ENCODE data around the gene GFPT2. TPM values are rescaled to one million over a fixed set of nuclear protein-coding genes. Genes with fewer than 3 reads are reported as not detected.
A peak's percentile ranks its signal among the peaks of the same experiment; 100 is the strongest.

Gene GFPT2
- total RNA-seq, 1 donor from 2014 or later, result 17.6 TPM

GRCh38 chr5:180315762-180316212 is 37.3 kb downstream of the GFPT2 start:
- Mint-ChIP-seq H3K9me3 (no peaks in the 10 kb centered on the region), H3K4me1 (ENCODE audit: unreplicated experiment) (no peaks in the 10 kb centered on the region), H3K27me3 (no peaks in the 10 kb centered on the region), H3K27ac (no peak overlapping the region), H3K36me3 (peaks cover 5% of the 10 kb centered on the region), H3K4me3 (no peak overlapping the region)
- no peak for DNase-seq (ENCODE audit: extremely low spot score, unreplicated experiment)
- TF ChIP-seq CTCF (conservative IDR thresholded peaks at IDR 0.05), result peak; percentile 89

- Mint-ChIP-seq H3K9me3 (no peaks in the 10 kb centered on the region), H3K4me3 (no peak overlapping the region), H3K27ac (no peak overlapping the region), H3K4me1 (ENCODE audit: unreplicated experiment) (no peaks in the 10 kb centered on the region), H3K36me3 (peaks cover 5% of the 10 kb centered on the region), H3K27me3 (no peaks in the 10 kb centered on the region)
- no peak for TF ChIP-seq CTCF (conservative IDR thresholded peaks at IDR 0.05)
- no peak for DNase-seq (ENCODE audit: extremely low spot score, unreplicated experiment)
Observed at GRCh38 chr5:180313677-180314505, 39.2 kb downstream of the GFPT2 start.

- no peaks in the 10 kb centered on the region for H3K9me3 Mint-ChIP-seq
- H3K27ac Mint-ChIP-seq, result no peak overlapping the region
- H3K4me1 Mint-ChIP-seq (ENCODE audit: unreplicated experiment), result no peaks in the 10 kb centered on the region
- TF ChIP-seq CTCF (conservative IDR thresholded peaks at IDR 0.05), result no peak
- no peak overlapping the region for H3K4me3 Mint-ChIP-seq
- DNase-seq (ENCODE audit: extremely low spot score, unreplicated experiment), result no peak
- peaks cover 5% of the 10 kb centered on the region for H3K36me3 Mint-ChIP-seq
- no peaks in the 10 kb centered on the region for H3K27me3 Mint-ChIP-seq
Observed at GRCh38 chr5:180311216-180311615, 41.9 kb downstream of the GFPT2 start.

- Mint-ChIP-seq H3K27me3 (no peaks in the 10 kb centered on the region), H3K4me1 (ENCODE audit: unreplicated experiment) (no peaks in the 10 kb centered on the region), H3K9me3 (no peaks in the 10 kb centered on the region), H3K27ac (no peak overlapping the region), H3K36me3 (peaks cover 5% of the 10 kb centered on the region), H3K4me3 (no peak overlapping the region)
- no peak for DNase-seq (ENCODE audit: extremely low spot score, unreplicated experiment)
- no peak for TF ChIP-seq CTCF (conservative IDR thresholded peaks at IDR 0.05)
Observed at GRCh38 chr5:180306796-180307195, 46.3 kb downstream of the GFPT2 start.

GRCh38 chr5:180305481-180305880 is 47.7 kb downstream of the GFPT2 start:
- Mint-ChIP-seq H3K27ac (no peak overlapping the region), H3K4me3 (no peak overlapping the region), H3K4me1 (ENCODE audit: unreplicated experiment) (no peaks in the 10 kb centered on the region), H3K9me3 (no peaks in the 10 kb centered on the region), H3K36me3 (no peaks in the 10 kb centered on the region), H3K27me3 (no peaks in the 10 kb centered on the region)
- no peak for TF ChIP-seq CTCF (conservative IDR thresholded peaks at IDR 0.05)
- no peak for DNase-seq (ENCODE audit: extremely low spot score, unreplicated experiment)

Data from type B pancreatic cell (in vitro differentiated cells).